ENCODE results near the gene PHF11. TPM values are rescaled to one million over a fixed set of nuclear protein-coding genes. Genes with fewer than 3 reads are reported as not detected.

PHF11 gene
- total and polyA plus RNA-seq, 2 donors (not counting 3 experiments of a cell fraction or from before 2014, with no cell fraction given) = 12.9 to 32.4 TPM

DNA sequence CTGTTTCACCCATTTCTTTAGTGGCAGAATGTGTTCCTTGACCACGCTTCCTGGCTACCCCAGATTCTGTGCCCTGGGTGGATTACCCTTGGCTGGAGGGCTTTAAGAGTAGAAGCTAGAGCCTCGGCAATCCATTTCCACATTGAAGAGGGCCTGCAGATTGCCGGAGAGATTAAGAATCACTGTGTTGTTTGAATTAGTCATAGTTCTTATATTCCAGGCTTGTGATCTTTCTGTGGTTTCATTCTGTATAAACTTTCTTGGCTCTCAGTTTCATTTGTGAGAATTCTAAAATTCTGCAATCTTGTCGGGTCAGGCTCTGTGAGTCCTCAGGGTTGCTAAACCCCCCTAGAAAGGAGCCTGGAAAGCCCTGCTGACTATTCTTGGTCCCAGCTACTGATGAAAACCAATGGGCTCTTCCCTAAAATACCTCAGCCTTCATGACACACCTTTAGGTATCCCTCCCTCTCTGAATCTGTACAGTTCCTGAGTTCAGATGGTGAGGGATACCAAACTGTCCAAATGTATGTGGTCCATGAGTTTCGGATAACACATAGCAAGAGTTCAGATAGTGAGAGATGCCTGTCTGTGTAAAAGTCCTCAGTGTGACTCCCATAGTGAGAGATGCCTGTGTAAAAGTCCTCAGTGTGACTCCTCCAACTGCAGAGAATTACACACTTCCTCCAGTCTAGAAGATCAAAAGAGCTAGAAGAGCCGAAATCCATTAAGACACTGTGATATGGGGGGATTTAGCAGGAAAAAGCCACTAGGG, 4.3 kb downstream of the PHF11 start:
- ChIA-PET CTCF (interaction anchor here (1.4 kb wide), 1 partner anchor 107 kb away, joined by 3 read pairs; no protein-coding TSS in a partner anchor), POLR2A (no interaction called here)
- Histone ChIP-seq H2AFZ (ENCODE audit: low read depth, low read length) (no peak overlapping the region), H3K9me1 (replicated peaks; ENCODE audit: control insufficient read depth, extremely low read depth, insufficient read depth, low read length) (no peaks in the 10 kb centered on the region), H3K9ac (replicated peaks; ENCODE audit: extremely low read depth, insufficient read depth, low read length) (no peak overlapping the region), H3K36me3 (ENCODE audit: control insufficient read depth in 2 of 2, extremely low read depth in 1 of 2, insufficient read depth in 2 of 2, low read length in 2 of 2) (no peaks in the 10 kb centered on the region), H3K9me3 (replicated peaks; ENCODE audit: control insufficient read depth, insufficient read depth, low read length) (no peaks in the 10 kb centered on the region), H3K27ac (ENCODE audit: insufficient read depth, low read depth, low read length) (no peak overlapping the region), H3K4me3 (replicated peaks in 1 of 3; ENCODE audit: insufficient read depth in 1 of 3, low read depth in 1 of 3, low read length in 3 of 3) (no peak overlapping the region), H3K27me3 (ENCODE audit: control insufficient read depth in 2 of 2, insufficient read depth in 2 of 2, low read length in 2 of 2) (no peaks in the 10 kb centered on the region), H3K4me2 (ENCODE audit: insufficient read depth, low read length) (no peak overlapping the region), H4K20me1 (replicated peaks; ENCODE audit: control insufficient read depth, extremely low read depth, insufficient read depth, low read length) (no peaks in the 10 kb centered on the region), H3K4me1 (ENCODE audit: control insufficient read depth, extremely low read depth, insufficient read depth, low read length) (peaks cover 7% of the 10 kb centered on the region), H3K79me2 (ENCODE audit: control insufficient read depth, insufficient read depth, low read length) (no peaks in the 10 kb centered on the region)
- dilution Hi-C loops (cut with MboI; ENCODE audit: extremely low pct_ligation_motif_present, low sequenced_read_pairs) = no loop called here
- no TSS peak for BruUV-seq (replicated peaks)
- no peak for FAIRE-seq
- DNase-seq (ENCODE audit: low read depth, low spot score) = no peak
- TF ChIP-seq GATA2 (IDR thresholded peaks at IDR 0.05; ENCODE audit: insufficient read depth, insufficient read length, low read depth, low read length) = peak; percentile 77
- no peak for TF ChIP-seq EZH2 (IDR thresholded peaks at IDR 0.05; ENCODE audit: borderline replicate concordance, low read depth, low read length, severe bottlenecking)
- TF ChIP-seq JUN (IDR thresholded peaks at IDR 0.05; ENCODE audit: borderline replicate concordance, insufficient read depth, insufficient read length, low read depth) = no peak
- TF ChIP-seq MYC (IDR thresholded peaks at IDR 0.05; ENCODE audit: low read depth, low read length) = no peak
- TF ChIP-seq, protein P1, sequence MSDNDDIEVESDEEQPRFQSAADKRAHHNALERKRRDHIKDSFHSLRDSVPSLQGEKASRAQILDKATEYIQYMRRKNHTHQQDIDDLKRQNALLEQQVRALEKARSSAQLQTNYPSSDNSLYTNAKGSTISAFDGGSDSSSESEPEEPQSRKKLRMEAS (IDR thresholded peaks at IDR 0.05; ENCODE audit: insufficient read depth, insufficient read length) = no peak
- no peak for TF ChIP-seq FOS (IDR thresholded peaks at IDR 0.05; ENCODE audit: borderline replicate concordance, insufficient read depth, low read length)
- intact Hi-C loops (cut with micrococcal nuclease) = loop anchor here (5.0 kb wide), 1 partner anchor 188 kb away; no protein-coding TSS in a partner anchor

DNA sequence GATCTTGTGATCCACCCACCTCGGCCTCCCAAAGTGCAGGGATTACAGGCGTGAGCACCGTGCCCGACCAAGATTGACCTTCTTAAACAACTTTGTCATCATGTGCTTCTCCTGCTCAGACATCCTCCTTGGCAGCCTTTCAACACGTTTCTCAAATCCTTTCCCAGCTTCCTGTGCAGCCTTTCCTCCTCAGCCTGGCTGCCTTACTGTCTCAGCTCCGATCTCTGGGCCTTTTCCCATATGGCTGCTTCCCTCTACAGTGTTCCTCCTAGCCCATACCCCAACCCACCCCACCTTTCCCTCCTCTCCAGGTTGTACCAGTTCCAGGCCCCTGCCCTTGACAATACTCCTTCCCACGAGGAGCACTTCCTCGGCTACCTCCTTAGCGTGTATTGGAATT, 7.2 kb downstream of the PHF11 start:
- peaks cover 0 to 3% of the 10 kb centered on the region in 2 experiments for H3K36me3 ChIP-seq (ENCODE audit: control insufficient read depth in 2 of 2, extremely low read depth in 1 of 2, insufficient read depth in 2 of 2, low read length in 2 of 2)
- H3K9ac ChIP-seq (replicated peaks; ENCODE audit: extremely low read depth, insufficient read depth, low read length) = no peak overlapping the region
- H3K4me2 ChIP-seq (ENCODE audit: insufficient read depth, low read length) = no peak overlapping the region
- no TSS peak for BruUV-seq (replicated peaks)
- dilution Hi-C loops (cut with MboI; ENCODE audit: extremely low pct_ligation_motif_present, low sequenced_read_pairs) = no loop called here
- no peak overlapping the region for H3K4me3 ChIP-seq (replicated peaks in 1 of 3; ENCODE audit: insufficient read depth in 1 of 3, low read depth in 1 of 3, low read length in 3 of 3)
- no peaks in the 10 kb centered on the region for H3K9me3 ChIP-seq (replicated peaks; ENCODE audit: control insufficient read depth, insufficient read depth, low read length)
- no peaks in the 10 kb centered on the region for H4K20me1 ChIP-seq (replicated peaks; ENCODE audit: control insufficient read depth, extremely low read depth, insufficient read depth, low read length)
- FAIRE-seq = peak; percentile 80
- H3K4me1 ChIP-seq (ENCODE audit: control insufficient read depth, extremely low read depth, insufficient read depth, low read length) = peaks cover 4% of the 10 kb centered on the region
- H3K27me3 ChIP-seq (ENCODE audit: control insufficient read depth in 2 of 2, insufficient read depth in 2 of 2, low read length in 2 of 2) = no peaks in the 10 kb centered on the region
- POLR2A ChIA-PET = no interaction called here
- H3K9me1 ChIP-seq (replicated peaks; ENCODE audit: control insufficient read depth, extremely low read depth, insufficient read depth, low read length) = no peaks in the 10 kb centered on the region
- CTCF ChIA-PET = no interaction called here
- DNase-seq (ENCODE audit: low read depth, low spot score) = peak; percentile 58
- H3K79me2 ChIP-seq (ENCODE audit: control insufficient read depth, insufficient read depth, low read length) = no peaks in the 10 kb centered on the region
- H2AFZ ChIP-seq (ENCODE audit: low read depth, low read length) = no peak overlapping the region
- intact Hi-C loops (cut with micrococcal nuclease) = no loop called here
- H3K27ac ChIP-seq (ENCODE audit: insufficient read depth, low read depth, low read length) = no peak overlapping the region
- TF ChIP-seq, protein P2, sequence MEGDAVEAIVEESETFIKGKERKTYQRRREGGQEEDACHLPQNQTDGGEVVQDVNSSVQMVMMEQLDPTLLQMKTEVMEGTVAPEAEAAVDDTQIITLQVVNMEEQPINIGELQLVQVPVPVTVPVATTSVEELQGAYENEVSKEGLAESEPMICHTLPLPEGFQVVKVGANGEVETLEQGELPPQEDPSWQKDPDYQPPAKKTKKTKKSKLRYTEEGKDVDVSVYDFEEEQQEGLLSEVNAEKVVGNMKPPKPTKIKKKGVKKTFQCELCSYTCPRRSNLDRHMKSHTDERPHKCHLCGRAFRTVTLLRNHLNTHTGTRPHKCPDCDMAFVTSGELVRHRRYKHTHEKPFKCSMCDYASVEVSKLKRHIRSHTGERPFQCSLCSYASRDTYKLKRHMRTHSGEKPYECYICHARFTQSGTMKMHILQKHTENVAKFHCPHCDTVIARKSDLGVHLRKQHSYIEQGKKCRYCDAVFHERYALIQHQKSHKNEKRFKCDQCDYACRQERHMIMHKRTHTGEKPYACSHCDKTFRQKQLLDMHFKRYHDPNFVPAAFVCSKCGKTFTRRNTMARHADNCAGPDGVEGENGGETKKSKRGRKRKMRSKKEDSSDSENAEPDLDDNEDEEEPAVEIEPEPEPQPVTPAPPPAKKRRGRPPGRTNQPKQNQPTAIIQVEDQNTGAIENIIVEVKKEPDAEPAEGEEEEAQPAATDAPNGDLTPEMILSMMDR (IDR thresholded peaks at IDR 0.05; ENCODE audit: extremely low read depth in 1 of 2, insufficient read depth in 1 of 2, low read depth in 1 of 2, low read length in 2 of 2) = no peak
- TF ChIP-seq POLR2AphosphoS5 (IDR thresholded peaks at IDR 0.05; ENCODE audit: insufficient read depth, low read depth, low read length) (no peak), GATA2 (IDR thresholded peaks at IDR 0.05; ENCODE audit: insufficient read depth, insufficient read length, low read depth, low read length) (no peak), POLR2A (IDR thresholded peaks at IDR 0.05; ENCODE audit: low read depth, low read length) (no peak), JUN (IDR thresholded peaks at IDR 0.05; ENCODE audit: borderline replicate concordance, insufficient read depth, insufficient read length, low read depth) (no peak), EZH2 (IDR thresholded peaks at IDR 0.05; ENCODE audit: borderline replicate concordance, low read depth, low read length, severe bottlenecking) (no peak), MYC (IDR thresholded peaks at IDR 0.05; ENCODE audit: low read depth, low read length) (no peak), FOS (IDR thresholded peaks at IDR 0.05; ENCODE audit: borderline replicate concordance, insufficient read depth, low read length) (no peak)
- TF ChIP-seq, protein P1 (IDR thresholded peaks at IDR 0.05; ENCODE audit: insufficient read depth, insufficient read length) = no peak

Measured in endothelial cell of umbilical vein (primary cell).